SK-N-DZ (cell line): ENCODE measurements around the gene TRIM73. TPM values are rescaled to one million over a fixed set of nuclear protein-coding genes. Genes with fewer than 3 reads are reported as not detected.
"Not testable (repeated sequence)": the region's sequence is repeated elsewhere in the genome, so short reads cannot be mapped to it uniquely, and the experiment has no call there.

Experiments
- DNase-seq: peaks from one replicate; pipeline ENCODE4 v3.0.0-alpha.2; 2015; ENCODE audit warnings: low spot score
- polyA plus RNA-seq, 2 experiments: library from polyadenylated mRNA; depleted of rRNA; stranded (reverse); fragments of >200 nt; gene quantifications; 2 replicates each; pipeline ENCODE4 v1.2.3, GENCODE V29; 2014

The TRIM73 gene
- 0.09 and 0.50 TPM in 2 replicates for polyA plus RNA-seq (2014; cell fraction: cytosol; rRNA removed)
- polyA plus RNA-seq (2014; cell fraction: nucleus; rRNA removed) = 1.8 and 2.0 TPM in 2 replicates

- not testable (repeated sequence) for DNase-seq
Measured at GRCh38 chr7:75395329-75395728, at the start of gene TRIM73. Gene TRIM73, plus strand, starts transcription at chr7:75395629. Its CDS starts 3,305 bp downstream, at chr7:75398934.

GRCh38 chr7:75358671-75359541 lies 36.5 kb upstream of the TRIM73 start:
- peak; percentile 79 for DNase-seq

- DNase-seq = not testable (repeated sequence)
Measured at GRCh38 chr7:75359542-75359848, 35.9 kb upstream of the TRIM73 start.

GRCh38 chr7:75364079-75364478 lies 31.4 kb upstream of the TRIM73 start:
- not testable (repeated sequence) for DNase-seq

- DNase-seq = not testable (repeated sequence)
Measured at GRCh38 chr7:75366643-75367042, 28.8 kb upstream of the TRIM73 start.

GRCh38 chr7:75367313-75367712 lies 28.1 kb upstream of the TRIM73 start:
- DNase-seq = not testable (repeated sequence)

- not testable (repeated sequence) for DNase-seq
Measured at GRCh38 chr7:75374144-75374518, 21.3 kb upstream of the TRIM73 start.

GRCh38 chr7:75374519-75375317 lies 20.7 kb upstream of the TRIM73 start:
- DNase-seq = not testable (repeated sequence)

GRCh38 chr7:75393194-75393593 lies 2.2 kb upstream of the TRIM73 start:
- not testable (repeated sequence) for DNase-seq

- not testable (repeated sequence) for DNase-seq
Measured at GRCh38 chr7:75397865-75398264, 2.4 kb downstream of the TRIM73 start.

- DNase-seq = not testable (repeated sequence)
Measured at GRCh38 chr7:75398771-75399700, 3.6 kb downstream of the TRIM73 start.

- not testable (repeated sequence) for DNase-seq
Measured at GRCh38 chr7:75400575-75400974, 5.1 kb downstream of the TRIM73 start.

- not testable (repeated sequence) for DNase-seq
Measured at GRCh38 chr7:75403455-75404443, 8.3 kb downstream of the TRIM73 start.

- not testable (repeated sequence) for DNase-seq
Measured at GRCh38 chr7:75404663-75405062, 9.2 kb downstream of the TRIM73 start.

GRCh38 chr7:75409880-75410822 lies 14.7 kb downstream of the TRIM73 start:
- not testable (repeated sequence) for DNase-seq

- not testable (repeated sequence) for DNase-seq
Measured at GRCh38 chr7:75410823-75411173, 15.4 kb downstream of the TRIM73 start.

GRCh38 chr7:75414204-75414603 lies 18.8 kb downstream of the TRIM73 start:
- not testable (repeated sequence) for DNase-seq

GRCh38 chr7:75414708-75415427 lies 19.4 kb downstream of the TRIM73 start:
- DNase-seq = not testable (repeated sequence)
